Inflammatory macrophage (primary cell): ENCODE results near the gene ASAP3.

ENCODE experiments used
- DNase-seq, 2 donors: peaks; one replicate each; pipeline ENCODE4 v3.0.0-alpha.2; 2020 to 2022

ASAP3 gene

DNA sequence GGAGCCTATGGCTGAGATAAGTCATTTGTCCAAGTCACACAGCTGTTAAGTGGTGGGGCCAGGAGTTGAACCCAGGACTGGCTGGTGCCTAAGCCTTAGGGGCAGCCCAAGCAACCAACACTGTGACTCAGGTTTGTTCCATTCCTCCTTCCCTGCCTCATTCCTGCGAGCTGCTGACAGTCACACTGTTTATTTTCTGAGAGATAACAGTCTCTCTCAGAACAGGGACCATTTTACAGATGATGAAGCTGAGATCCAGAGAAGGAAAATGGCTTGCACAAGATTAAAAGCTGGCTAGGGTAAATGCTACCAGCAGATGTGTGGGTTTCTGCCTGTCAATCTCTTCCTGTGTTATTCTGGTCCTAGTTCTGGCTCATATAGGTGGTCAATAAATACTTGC lies 35.1 kb downstream of the ASAP3 start:
- no peak for DNase-seq

DNA sequence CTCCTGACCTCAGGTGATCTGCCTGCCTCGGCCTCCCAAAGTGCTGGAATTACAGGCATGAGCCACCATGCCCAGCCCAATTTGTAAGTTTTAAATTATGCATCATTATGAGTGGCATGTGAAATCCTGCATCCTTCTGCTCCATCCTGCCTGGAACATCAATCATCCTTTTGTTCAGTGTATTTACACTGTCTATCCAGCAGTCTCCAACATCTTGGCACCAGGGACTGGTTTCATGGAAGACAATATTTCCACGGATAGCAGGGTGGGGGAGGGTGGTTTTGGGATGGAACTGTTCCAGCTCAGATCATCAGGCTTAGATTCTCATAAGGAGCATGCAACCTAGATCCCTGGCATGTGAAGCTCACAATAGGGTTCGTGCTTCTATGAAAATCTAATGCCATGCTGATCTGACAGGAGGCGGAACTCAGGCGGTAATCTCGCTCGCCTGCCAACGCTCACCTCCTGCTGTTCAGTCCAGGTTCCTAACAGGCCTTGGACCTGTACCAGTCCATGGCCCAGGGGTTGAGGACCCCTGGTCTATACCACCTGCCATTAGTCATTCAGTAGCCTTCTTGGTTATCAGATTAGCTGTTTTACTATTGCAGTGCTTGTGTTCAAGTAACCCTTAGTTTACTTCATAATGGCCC lies 37.2 kb downstream of the ASAP3 start:
- no peak for DNase-seq

DNA sequence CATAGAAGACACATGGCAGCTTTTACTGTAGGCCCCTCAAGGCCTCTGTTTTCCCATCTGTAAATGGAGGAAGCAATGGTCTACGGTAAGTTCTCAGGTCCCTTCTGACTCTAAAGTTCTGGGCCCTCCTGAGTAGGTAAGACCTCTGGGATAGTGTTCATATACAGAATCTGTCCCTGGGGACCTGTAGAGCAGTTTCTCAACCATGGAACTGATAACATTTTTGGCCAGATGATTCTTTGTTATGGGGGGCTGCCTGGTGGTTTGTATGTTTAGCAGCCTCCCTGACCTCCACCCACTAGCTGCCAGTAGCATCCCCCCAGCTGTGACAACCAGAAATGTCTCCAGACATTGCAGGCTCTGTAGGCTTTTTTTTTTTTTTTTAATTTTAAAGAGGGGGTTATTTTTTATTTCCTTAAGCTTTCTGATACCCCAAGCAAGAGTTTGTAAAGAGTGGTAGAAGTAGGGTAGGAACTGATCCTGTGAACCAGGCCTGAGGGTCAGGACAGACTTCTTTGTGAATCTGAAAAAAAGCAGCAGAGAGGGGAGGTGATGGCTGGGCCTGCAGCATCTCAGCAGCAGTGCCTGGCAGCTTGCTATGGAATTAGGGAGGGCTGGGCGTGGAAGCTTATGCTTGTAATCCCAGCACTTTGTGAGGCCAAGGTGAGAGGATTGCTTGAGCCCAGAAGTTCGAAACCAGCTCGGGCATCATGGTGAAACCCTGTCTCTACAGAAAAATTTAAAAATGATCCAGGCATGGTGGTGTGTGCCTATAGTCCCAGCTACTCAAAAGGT lies 39.2 kb downstream of the ASAP3 start:
- no peak for DNase-seq

DNA sequence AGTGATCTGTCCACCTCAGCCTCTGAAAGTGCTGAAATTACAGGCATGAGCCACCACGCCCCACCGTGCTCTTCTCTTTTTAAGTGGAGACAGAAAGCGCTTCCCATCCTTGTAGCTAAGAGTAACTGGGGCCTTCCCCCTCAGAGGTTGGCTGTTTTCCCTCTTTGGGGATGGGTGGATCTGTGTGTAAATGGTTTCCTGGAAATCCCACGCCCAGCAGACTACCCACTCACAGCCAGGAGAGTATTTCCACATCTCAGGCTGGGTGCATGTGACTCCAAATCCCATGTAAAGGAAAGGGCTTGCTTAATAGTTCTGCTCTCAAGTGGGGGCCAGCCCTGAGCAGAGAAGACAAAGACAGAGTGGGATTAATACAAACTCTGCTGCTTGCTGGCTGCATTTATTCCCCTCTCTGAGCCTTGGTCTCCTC lies 39.9 kb downstream of the ASAP3 start:
- DNase-seq = peak; percentile 95 to 97

DNA sequence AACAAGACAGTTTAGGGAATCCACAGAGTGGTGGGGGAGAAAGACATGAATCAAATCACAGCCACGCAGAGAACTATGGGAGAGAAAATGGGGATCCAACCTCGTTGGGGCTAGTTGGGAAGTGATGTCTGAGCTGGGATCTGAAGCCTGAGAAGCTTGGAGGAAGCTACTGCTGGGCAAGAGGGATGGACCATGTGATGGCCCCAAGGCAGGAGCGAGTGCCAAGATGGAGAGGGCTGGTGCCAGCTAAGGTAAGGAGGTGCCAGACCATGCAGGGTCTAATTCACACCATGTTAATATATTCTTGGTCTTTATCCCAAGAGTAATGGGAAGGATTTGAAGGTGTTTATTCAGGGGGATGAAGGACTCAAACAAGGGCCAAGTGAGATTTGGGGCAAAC lies 41.2 kb downstream of the ASAP3 start:
- DNase-seq = no peak

DNA sequence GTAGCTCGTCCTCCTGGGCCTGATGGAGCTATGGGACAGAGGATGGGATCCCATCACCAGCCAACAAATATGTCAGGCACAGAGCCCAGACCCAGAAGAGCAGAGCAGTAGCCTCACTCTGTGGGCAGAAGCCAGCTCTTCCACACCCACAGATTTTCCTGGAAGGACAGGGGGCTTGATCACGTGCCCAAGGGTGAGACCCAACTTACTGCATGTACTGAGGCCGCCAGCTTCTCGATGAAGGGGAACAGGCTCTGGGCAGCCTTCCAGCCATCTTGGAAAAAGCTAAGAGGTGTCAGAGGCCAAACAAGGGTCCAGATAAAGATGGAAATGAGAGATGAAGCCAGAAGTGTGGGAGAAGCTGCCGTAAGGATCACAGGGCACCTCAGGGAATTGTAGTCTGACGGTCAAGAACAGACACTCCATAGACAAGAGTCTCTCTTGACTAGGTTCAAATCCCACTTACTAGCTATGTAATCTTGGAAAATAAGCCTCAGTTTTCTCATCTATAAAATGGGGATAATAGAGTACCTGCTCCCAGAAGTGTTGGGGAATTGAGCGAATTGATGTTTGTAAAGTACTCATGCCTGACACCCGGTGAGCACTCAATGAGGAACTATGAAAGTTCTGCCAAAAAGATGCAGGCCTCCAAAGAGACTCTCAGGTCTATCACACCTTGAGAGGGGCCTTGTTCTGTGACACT lies 42.4 kb downstream of the ASAP3 start:
- no peak for DNase-seq

DNA sequence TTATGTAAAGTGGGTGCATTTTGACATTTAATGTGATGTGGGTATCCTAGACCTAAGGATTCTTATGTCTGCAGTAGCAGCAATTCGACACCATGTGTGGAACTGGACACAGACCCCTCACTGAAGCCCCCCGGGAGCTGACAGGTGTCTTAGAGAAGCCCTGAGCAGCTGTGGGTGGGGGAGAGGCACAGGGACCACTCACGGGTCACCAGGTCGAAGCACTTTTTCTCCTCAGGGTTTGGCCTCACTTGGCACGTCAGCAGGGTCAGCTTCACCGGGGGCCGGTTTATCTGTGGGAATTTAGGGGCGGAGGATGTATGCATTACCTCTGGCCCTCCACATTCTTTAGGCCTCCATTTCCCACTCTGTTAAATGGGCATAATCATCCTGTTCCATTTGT lies 45.4 kb downstream of the ASAP3 start:
- DNase-seq = no peak

DNA sequence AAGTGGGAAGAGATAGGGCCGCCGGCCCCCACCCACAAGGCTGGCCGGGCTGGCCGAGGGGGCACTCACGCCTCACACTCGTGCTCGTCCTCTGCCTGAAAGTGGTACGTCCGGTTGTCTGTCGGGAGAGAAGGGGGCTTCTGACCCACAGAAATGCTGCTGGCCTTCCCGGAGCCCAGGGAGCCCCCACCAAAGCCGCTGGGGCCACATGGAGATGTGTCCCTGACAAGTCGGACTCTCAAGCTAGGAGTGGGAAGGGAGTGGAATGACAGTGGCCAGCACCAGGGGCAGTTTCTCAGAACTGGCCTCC lies 46.7 kb downstream of the ASAP3 start:
- DNase-seq = no peak

DNA sequence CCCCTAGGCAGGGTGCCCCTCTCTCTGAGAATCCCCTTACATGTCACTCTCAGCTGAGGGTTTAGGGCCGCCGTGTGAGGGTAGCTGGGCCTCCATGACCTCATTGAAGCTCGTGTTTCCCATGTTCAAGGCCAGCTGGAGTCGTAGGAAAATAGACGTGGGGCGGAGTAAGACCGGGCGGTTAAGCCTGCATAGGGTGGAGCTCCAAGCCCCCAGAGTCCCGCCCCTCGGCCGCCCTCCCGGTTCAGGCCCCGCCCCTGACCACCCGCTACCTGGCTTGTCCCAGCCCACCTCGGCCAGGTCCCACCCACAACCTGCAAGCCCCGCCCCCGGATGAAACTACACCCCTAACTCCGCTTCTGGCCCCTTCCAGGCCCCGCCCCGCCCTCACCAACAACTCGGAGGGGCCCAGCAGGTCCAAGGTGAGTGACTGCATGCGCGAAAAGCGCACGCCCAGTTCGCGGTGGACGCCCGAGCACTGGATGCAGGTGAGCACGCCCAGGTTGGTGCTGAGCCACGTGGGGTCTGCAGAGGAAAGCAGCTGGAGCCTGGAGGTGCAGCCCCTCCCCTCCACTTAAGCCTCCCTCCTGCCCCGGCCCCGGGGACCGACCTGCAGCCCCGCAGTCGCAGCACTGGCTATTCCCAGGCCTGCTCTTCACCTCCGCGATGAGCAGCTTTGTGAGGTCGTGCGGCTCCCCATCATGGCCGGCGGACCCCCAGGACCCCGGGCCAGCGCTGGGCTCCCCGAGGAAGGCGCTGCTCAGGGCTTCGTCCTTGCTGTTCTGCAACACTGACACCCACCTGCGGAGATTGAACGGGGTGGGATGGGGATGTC lies 47.2 kb downstream of the ASAP3 start:
- DNase-seq = no peak

DNA sequence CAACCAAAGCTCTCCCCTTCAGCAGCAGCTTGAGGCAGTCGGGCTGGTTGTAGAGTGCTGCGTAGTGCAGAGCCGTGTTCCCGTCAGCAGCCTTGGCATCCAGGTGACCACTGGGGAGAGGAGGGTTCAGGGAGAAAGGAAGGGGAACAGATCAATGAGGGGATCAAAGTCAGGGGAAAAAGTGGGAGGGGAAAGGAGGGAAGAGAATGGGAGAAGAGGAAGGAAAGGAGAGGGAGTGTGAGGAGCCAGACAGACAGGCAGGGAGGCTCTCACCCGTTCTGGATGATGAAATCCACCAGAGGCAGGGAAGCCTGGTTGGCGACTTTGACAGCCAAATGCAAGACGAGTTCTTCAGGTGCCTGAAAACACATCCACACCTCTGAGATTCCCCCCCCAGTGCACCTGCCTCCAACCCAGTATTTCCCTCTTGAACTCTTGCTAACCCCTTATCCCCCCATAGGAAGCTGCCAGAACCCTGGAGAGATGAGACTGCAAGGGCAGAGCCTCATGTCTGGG lies 49.7 kb downstream of the ASAP3 start:
- no peak for DNase-seq

DNA sequence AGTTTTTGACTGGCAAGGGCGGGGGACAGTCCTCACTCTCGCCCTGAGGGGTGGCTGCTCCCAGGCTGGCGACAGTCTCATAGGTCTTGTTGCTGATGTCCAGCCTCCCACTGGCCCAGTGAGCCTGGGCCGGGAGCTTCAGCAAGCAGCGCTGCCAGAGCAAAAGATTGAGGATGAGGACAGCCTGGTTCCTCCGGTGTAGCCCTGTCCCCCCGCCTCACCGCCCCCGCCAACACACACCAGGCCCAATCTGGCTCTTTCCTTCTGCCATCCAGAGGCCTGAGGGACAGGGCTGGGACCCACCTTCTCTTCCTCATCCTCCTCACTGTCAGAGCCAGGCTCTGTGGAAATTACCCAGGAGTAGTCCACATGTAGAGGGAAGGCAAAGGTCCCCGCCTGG lies 50.9 kb downstream of the ASAP3 start:
- DNase-seq = no peak

DNA sequence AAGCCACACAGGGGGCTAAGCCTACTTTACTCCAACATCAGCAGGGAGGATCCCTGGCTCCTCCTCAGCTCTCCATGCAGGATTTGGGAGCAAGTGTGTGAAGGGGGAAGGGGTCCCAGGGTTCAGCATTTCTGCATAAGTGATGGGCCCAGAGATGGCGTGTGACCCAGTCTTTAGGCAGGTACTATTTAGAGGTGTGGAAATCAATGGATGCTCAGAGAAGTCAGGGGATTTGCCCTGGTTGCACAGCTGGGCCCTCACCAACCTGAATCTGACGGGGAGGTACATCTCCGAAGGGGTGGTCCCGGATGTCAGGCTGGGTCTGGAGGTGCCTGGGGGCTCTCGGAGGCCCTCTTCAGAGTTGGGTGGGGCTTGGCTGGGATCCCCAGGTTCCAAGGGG lies 52.5 kb downstream of the ASAP3 start:
- DNase-seq = no peak

DNA sequence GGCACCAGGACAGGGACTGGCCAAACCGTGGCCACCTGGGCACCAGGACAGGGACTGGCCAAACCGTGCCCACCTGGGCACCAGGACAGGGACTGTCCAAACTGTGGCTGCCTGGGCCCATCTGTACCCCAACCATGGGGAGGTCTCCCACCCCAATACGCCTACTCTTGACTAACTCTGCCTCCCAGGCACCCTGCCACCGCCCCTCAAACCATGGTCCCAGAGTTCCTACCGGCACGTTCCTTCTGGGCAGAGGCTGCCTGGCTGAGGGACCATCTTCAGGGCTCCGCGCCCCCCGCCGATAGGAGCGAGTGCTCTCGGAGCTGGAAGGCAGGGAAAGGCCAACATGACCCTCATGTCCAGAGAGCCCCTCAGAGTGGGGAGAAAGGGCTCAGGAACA lies 53.2 kb downstream of the ASAP3 start:
- DNase-seq = no peak

DNA sequence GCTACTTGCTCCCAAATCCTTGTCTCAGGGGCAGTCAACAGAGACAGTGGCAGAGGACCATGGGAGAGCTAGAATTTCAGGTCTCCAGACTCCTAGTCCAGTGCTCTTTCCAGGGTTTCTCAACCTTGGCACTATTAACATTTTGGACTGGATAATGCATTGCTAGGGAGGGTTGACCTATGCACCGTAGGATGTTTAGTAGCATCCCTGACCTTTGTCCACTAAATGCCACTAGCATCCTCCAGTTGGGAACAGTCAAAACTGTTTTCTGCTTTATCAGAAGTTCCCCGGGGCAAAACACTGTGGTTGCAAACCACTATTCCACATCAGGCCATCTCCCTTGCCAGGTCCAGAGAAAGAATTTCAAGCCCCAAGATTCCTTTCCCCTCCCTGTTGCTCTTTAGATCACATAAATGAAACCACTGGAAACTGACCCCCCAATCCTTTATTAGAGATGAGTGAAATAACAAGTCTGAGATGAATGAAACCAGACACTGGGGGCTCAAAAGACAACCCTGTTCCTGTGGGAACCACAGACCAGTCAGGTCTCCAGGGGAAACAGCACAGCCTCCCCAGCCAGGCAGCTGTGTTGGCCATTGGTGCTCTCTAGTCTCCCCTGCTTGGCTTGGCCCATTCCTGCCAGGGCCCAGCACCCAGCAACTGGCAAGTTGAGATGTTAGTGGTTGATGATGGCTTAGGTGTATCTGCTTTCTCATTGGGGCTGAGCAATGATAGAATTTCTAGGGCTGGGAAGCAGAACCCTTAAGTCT lies 55.7 kb downstream of the ASAP3 start:
- no peak for DNase-seq

DNA sequence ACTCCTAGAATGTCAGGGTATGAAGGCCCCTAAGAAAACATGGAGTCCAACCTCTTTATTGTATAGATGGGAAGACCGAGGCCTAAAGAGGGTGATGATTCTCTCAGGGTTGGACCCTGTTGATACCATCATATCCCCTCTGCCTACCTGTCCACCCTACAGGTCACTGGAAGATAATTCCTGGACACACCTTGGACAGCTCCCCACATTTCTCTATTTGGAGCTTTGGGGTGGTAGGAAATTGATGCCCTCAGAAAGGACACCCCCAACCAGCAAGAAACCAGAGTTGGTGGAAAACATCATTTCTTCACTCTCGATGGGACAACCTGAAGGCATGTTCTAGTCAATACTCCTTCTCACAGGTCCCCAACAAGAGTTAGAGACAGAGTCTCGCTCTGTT lies 56.4 kb downstream of the ASAP3 start:
- DNase-seq = no peak

DNA sequence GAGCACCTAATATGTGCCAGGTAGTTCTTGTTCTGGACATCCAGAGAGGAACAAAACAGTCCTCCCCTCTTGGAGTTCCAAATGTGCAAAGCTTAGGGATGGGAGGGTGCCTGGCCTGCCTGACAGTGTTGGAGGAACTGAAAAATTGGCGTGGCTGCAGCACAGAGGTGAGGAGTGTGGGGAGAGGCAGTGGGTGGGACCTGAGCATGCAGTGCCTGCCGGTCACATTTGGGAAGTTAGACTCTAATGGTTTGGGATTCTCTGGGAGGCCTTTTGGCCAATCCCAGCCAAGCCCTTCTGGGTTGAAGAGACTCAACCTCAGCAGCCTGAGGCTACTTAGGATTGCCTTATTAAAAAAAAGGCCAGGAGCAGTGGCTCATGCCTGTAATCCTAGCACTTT lies 57.2 kb downstream of the ASAP3 start:
- peak in 1 of 2 donors; percentile 6 for DNase-seq

DNA sequence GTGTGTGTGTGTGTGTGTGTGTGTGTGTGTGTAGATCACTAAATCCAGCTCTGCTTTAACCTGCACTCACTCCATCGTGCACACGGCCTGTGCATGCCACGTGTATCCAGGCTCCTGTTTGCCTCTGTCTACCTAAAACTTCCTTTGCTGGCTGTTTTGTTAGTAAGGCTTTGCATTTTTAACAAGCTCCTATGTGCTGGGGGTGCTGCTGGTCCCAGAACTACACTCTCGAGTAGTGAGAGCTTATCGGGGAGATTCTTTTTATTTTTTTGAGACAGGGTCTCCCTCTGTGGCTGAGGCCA lies 58.8 kb downstream of the ASAP3 start:
- DNase-seq = no peak

DNA sequence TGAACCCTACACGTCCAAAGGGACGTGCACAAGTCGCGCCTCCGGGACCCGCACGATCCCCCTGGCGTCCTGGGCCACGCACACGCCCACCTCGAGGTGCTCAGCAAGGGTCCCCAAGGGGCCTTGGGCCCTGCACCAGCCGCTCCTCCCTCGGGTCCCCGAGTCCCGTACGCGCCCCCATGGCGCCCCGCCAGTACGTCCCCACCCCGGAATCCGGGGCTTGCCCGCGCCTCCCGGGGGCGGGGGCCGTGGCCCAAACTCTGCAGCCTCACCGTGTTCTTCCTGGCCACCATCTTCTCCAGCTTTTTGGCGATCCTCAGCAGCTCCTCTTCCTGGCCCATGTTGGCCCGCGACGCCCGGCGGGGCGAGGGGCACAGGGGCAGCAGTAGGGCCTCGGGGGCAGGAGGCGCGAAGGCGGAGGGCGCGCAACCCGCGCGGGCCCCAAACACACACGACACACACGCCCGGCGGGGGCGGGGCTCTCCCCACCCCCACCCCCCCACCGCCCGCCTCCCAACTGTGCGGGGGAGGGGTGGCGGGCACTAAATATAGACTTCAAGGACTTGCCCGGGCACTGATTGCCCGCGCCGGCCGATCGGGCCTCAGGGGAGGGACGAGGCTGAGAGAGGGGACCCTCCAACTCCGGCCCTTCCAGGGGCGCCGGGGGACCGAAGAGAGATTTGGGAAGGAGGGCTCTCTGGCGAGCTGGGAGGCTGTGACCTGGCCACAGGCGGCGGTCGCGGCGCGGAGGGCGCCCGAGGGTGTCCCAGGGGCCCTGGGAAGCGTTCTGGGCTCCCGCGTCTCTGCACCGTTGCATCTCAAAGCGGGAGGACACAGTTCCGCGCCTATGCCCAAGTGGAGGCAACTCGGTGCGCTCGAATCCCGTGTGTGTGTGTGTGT lies 59.4 kb downstream of the ASAP3 start, which contains the start of gene TCEA3:
Gene TCEA3, minus strand, starts transcription at position 456 of the 900 bp plus-strand sequence. Its CDS starts 115 bp downstream, at position 341.
- peak in 1 of 2 donors; percentile 15 for DNase-seq

DNA sequence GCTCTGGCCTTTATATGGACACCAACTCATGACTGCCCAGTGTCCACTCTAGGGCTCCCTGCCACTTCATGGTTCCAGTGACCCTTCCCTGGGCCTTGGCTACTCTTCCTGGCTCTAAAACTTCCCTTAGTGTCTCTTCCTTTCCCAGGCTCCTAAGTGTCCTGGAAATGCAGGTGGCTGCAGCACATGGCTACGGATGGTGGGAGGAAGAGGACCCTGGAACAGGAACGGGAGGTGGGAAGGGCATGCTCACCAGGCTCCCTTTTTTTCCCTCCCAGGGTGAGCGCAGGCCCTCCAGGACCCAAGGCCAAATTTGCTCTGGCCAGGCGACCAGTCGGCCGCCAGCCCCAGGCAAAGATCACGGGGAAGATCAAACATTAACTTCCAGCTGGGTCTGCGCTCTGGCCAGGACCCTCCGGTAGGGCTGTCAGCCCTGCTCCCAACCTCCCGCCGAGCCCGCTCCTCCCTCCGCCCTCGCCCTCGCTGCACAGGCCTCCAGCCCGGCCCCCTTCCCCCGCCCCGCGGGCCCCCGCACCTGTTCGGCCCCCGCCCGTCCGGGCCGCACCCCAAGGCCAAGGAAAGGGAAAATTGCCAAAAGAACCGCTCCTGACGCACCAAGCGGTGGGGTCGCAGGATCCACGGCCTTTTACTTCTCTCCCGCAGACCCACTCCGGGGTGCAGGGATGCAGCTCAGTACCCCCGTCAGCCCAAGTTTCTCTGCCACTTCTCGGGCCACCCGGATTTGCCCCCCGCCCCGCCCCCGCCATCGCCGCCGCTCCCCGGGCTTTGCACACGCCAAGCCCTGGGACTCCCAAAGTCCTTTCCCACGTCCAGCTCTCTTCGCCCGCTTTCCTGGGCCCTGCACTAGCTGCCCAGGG lies 60.3 kb downstream of the ASAP3 start:
- DNase-seq = no peak

DNA sequence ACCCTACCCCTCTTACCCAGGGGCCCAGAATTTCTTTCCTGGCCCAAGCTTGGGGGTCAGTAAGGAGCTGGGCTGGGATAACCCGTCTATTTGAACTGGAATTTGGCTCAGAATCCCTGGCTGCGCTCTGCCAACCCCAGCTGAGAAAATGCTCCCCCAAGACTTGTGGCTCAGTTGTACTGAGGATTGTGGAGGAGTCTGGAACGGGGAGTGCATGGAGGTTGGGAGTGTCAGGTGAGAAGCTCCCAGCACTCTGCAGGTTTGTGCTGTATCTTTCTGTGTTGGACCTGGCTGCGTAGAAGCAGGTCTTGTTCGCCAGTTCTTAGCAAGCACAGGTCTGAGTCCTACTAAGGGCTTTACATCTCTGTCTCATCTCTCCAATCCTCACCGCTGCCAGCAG lies 61.0 kb downstream of the ASAP3 start:
- DNase-seq = no peak
